ENCODE measurements around the gene TRIM5. TPM values are rescaled to one million over a fixed set of nuclear protein-coding genes. Genes with fewer than 3 reads are reported as not detected.

Gene TRIM5
- total and polyA plus RNA-seq, 2 donors (not counting 3 experiments of a cell fraction or from before 2014, with no cell fraction given) = 54.5 to 57.3 TPM

DNA sequence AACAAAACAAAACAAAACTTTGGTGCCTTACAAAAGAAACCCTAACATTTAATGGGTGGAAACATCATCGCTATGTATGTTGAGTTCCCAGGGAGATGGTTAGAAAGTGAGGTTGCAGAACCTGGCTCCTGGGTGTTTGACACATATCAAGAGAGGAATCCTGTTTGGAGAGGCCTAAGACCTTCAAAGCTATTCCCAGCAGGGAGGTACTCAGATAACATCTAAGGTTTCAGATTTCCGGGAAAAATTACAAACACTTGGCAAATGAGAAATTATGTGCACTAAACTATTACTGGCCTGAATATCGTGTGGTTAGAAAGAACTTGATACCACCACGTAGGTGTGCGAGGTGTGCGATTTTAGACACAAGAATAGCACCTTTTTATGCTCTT is 18.5 kb downstream of the TRIM5 start:
- H3K9me1 ChIP-seq (replicated peaks; ENCODE audit: control insufficient read depth, extremely low read depth, insufficient read depth, low read length) = no peaks in the 10 kb centered on the region
- H3K79me2 ChIP-seq (ENCODE audit: control insufficient read depth, insufficient read depth, low read length) = no peaks in the 10 kb centered on the region
- BruUV-seq (replicated peaks) = no TSS peak
- FAIRE-seq = no peak
- H3K4me3 ChIP-seq (replicated peaks in 1 of 3; ENCODE audit: insufficient read depth in 1 of 3, low read depth in 1 of 3, low read length in 3 of 3) = no peak overlapping the region
- no peak overlapping the region for H3K9ac ChIP-seq (replicated peaks; ENCODE audit: extremely low read depth, insufficient read depth, low read length)
- H3K9me3 ChIP-seq (replicated peaks; ENCODE audit: control insufficient read depth, insufficient read depth, low read length) = no peaks in the 10 kb centered on the region
- H3K4me1 ChIP-seq (ENCODE audit: control insufficient read depth, extremely low read depth, insufficient read depth, low read length) = no peaks in the 10 kb centered on the region
- H3K4me2 ChIP-seq (ENCODE audit: insufficient read depth, low read length) = no peak overlapping the region
- dilution Hi-C loops (cut with MboI; ENCODE audit: extremely low pct_ligation_motif_present, low sequenced_read_pairs) = no loop called here
- TF ChIP-seq FOS (IDR thresholded peaks at IDR 0.05; ENCODE audit: borderline replicate concordance, insufficient read depth, low read length) (no peak), JUN (IDR thresholded peaks at IDR 0.05; ENCODE audit: borderline replicate concordance, insufficient read depth, insufficient read length, low read depth) (no peak)
- TF ChIP-seq, protein P1, sequence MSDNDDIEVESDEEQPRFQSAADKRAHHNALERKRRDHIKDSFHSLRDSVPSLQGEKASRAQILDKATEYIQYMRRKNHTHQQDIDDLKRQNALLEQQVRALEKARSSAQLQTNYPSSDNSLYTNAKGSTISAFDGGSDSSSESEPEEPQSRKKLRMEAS (IDR thresholded peaks at IDR 0.05; ENCODE audit: insufficient read depth, insufficient read length) = no peak
- no peaks in the 10 kb centered on the region for H4K20me1 ChIP-seq (replicated peaks; ENCODE audit: control insufficient read depth, extremely low read depth, insufficient read depth, low read length)
- intact Hi-C loops (cut with micrococcal nuclease) = no loop called here
- DNase-seq (ENCODE audit: low read depth, low spot score) = no peak
- CTCF ChIA-PET = no interaction called here
- POLR2A ChIA-PET = no interaction called here
- H3K27ac ChIP-seq (ENCODE audit: insufficient read depth, low read depth, low read length) = no peak overlapping the region
- H2AFZ ChIP-seq (ENCODE audit: low read depth, low read length) = no peak overlapping the region
- H3K36me3 ChIP-seq (ENCODE audit: control insufficient read depth in 2 of 2, extremely low read depth in 1 of 2, insufficient read depth in 2 of 2, low read length in 2 of 2) = peaks cover 18 to 26% of the 10 kb centered on the region in 2 experiments
- no peaks in the 10 kb centered on the region for H3K27me3 ChIP-seq (ENCODE audit: control insufficient read depth in 2 of 2, insufficient read depth in 2 of 2, low read length in 2 of 2)

DNA sequence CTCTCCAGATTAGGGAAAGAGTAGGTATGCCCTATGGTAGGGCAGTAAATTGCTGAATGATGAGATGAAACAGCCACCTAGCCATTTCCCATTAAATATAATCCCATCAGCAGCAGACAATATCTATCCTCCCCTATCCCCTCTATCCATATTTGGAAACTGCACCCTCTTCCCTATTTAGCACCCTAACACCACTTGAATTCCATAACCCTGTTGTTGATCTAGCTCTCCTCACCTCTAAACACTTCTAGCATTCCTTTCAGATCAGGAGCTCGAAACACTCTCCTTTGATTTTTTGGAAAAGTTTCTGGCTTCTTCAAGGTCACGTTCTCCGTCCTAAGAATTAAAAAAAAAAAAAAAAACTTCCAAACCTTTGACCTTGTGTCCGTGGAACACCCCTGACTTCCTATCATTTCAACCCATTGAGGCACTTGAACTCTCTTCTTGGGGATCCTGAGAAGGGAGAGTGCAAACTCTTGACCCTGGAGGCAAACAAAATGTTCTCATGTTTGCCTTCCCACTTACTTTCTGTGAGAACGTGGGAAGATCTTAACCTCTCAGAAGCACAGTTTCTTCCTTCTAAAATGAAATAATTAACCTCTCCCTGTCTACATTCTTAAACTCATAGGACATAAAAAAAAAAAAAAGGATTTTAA is 19.0 kb downstream of the TRIM5 start:
- H3K4me2 ChIP-seq (ENCODE audit: insufficient read depth, low read length) = no peak overlapping the region
- H2AFZ ChIP-seq (ENCODE audit: low read depth, low read length) = no peak overlapping the region
- H3K27me3 ChIP-seq (ENCODE audit: control insufficient read depth in 2 of 2, insufficient read depth in 2 of 2, low read length in 2 of 2) = no peaks in the 10 kb centered on the region
- no peaks in the 10 kb centered on the region for H3K79me2 ChIP-seq (ENCODE audit: control insufficient read depth, insufficient read depth, low read length)
- BruUV-seq (replicated peaks) = no TSS peak
- ChIA-PET CTCF (no interaction called here), POLR2A (no interaction called here)
- H3K9ac ChIP-seq (replicated peaks; ENCODE audit: extremely low read depth, insufficient read depth, low read length) = no peak overlapping the region
- H3K9me1 ChIP-seq (replicated peaks; ENCODE audit: control insufficient read depth, extremely low read depth, insufficient read depth, low read length) = no peaks in the 10 kb centered on the region
- H3K27ac ChIP-seq (ENCODE audit: insufficient read depth, low read depth, low read length) = no peak overlapping the region
- H3K4me1 ChIP-seq (ENCODE audit: control insufficient read depth, extremely low read depth, insufficient read depth, low read length) = no peaks in the 10 kb centered on the region
- H3K9me3 ChIP-seq (replicated peaks; ENCODE audit: control insufficient read depth, insufficient read depth, low read length) = no peaks in the 10 kb centered on the region
- TF ChIP-seq, protein P2, sequence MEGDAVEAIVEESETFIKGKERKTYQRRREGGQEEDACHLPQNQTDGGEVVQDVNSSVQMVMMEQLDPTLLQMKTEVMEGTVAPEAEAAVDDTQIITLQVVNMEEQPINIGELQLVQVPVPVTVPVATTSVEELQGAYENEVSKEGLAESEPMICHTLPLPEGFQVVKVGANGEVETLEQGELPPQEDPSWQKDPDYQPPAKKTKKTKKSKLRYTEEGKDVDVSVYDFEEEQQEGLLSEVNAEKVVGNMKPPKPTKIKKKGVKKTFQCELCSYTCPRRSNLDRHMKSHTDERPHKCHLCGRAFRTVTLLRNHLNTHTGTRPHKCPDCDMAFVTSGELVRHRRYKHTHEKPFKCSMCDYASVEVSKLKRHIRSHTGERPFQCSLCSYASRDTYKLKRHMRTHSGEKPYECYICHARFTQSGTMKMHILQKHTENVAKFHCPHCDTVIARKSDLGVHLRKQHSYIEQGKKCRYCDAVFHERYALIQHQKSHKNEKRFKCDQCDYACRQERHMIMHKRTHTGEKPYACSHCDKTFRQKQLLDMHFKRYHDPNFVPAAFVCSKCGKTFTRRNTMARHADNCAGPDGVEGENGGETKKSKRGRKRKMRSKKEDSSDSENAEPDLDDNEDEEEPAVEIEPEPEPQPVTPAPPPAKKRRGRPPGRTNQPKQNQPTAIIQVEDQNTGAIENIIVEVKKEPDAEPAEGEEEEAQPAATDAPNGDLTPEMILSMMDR (IDR thresholded peaks at IDR 0.05; ENCODE audit: extremely low read depth in 1 of 2, insufficient read depth in 1 of 2, low read depth in 1 of 2, low read length in 2 of 2) = no peak
- H3K36me3 ChIP-seq (ENCODE audit: control insufficient read depth in 2 of 2, extremely low read depth in 1 of 2, insufficient read depth in 2 of 2, low read length in 2 of 2) = peaks cover 18 to 25% of the 10 kb centered on the region in 2 experiments
- H4K20me1 ChIP-seq (replicated peaks; ENCODE audit: control insufficient read depth, extremely low read depth, insufficient read depth, low read length) = no peaks in the 10 kb centered on the region
- dilution Hi-C loops (cut with MboI; ENCODE audit: extremely low pct_ligation_motif_present, low sequenced_read_pairs) = no loop called here
- DNase-seq (ENCODE audit: low read depth, low spot score) (no peak), FAIRE-seq (no peak)
- no peak overlapping the region for H3K4me3 ChIP-seq (replicated peaks in 1 of 3; ENCODE audit: insufficient read depth in 1 of 3, low read depth in 1 of 3, low read length in 3 of 3)
- intact Hi-C loops (cut with micrococcal nuclease) = no loop called here
